H54 (cell line): ENCODE measurements around the gene RAB44.
A peak's percentile ranks its signal among the peaks of the same experiment; 100 is the strongest.

Experiments
- DNase-seq: peaks from one replicate; pipeline ENCODE4 v3.0.0; 2011; ENCODE audit warnings: low spot score, mixed read lengths; ENCODE audit not compliant: insufficient read length
- FAIRE-seq: peaks from 3 replicates; lab custom pipeline; 2011; peaks lifted over from hg19 to GRCh38; lab: Jason Lieb, UNC
- POLR2A ChIP-seq: IDR thresholded peaks from 2 replicates; pipeline ENCODE4 v1.6.1; 2011; ENCODE audit warnings: low read depth, mild to moderate bottlenecking, low read length

RAB44 gene

DNA sequence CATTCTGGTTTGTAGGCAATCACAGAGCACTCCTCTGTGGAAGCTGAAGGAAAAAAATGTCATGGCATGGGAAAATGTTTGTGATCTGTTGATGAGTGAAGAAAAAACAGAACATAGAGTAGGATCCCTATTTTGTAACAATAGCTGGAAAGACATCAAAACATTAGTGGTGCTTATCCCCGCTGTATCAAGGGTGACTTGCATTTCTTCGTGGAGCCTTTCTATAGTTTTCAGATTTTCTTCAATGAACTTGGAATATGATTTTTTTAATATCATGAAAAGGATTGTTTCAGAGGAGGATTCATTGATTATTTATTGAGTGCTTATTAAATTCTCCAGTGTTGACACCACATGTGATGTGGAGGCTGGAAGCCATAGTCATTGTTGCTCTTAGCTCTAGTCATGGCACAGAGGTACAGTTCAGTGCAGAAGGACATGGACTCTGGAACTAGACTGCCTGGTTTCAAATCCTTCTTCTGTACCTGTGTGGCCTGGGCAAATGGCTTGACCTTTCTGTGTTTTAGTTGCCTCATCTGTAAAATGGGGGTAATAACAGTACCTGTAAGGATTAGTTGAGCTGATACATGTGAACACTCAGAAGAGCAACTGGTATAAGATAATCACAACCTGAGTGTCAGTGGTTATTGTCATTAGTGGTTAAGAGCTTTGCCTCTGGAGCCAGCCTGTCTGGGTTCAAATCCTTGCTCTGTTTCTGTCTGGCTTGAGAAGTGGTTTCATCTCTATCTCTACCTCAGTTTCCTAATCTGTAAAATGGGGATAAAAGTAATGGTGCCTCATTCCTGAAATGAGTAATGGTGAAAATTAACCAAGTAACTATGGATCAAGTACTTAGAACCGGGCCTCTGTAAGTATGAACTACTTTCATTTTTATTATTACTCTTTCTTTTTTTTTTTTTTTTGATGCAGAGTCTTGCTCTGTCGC lies 33.9 kb upstream of the RAB44 start:
- FAIRE-seq = no peak

DNA sequence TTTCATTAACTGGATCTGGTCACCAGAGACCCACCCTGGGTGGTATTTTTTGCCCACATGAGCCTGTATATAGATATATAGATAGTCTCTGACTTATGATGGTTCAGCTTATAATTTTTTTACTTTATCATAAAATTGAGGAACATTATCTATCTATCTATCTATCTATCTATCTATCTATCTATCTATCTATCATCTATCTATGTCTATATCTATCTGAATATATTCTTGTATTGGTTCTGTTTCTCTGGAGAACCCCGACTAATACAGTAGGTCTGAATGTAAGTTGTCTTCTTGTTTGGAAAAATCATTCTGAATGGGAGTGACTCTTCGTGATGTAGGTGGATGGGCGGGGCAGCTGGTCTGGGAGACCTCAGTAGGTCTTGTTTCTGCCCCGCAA lies 32.4 kb upstream of the RAB44 start:
- no peak for DNase-seq
- no peak for FAIRE-seq

More for the DNA sequence above, 33.9 kb upstream of the RAB44 start:
- DNase-seq = no peak
- TF ChIP-seq POLR2A = no peak

DNA sequence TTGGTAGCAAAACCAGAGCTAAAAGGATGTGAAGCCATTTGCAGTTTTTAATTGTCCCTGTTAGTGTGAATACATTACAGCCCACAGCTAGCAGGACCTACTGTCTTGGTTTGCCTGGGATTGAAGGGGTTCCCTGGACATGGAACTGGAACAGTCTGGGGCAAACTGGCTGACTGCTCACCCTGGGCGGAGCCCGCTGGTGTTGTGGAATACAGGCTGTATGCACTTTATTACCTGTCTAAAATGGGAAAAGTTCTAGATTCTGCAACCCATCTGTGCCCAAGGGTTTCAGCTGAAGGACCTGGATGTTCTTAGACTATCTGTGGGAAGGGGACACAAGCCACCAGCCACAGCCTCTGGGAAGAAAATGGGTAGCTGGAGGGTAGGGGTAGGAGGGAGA lies 31.3 kb upstream of the RAB44 start:
- FAIRE-seq (no peak), DNase-seq (no peak)
- no peak for TF ChIP-seq POLR2A

More for the DNA sequence above, 32.4 kb upstream of the RAB44 start:
- TF ChIP-seq POLR2A = no peak

DNA sequence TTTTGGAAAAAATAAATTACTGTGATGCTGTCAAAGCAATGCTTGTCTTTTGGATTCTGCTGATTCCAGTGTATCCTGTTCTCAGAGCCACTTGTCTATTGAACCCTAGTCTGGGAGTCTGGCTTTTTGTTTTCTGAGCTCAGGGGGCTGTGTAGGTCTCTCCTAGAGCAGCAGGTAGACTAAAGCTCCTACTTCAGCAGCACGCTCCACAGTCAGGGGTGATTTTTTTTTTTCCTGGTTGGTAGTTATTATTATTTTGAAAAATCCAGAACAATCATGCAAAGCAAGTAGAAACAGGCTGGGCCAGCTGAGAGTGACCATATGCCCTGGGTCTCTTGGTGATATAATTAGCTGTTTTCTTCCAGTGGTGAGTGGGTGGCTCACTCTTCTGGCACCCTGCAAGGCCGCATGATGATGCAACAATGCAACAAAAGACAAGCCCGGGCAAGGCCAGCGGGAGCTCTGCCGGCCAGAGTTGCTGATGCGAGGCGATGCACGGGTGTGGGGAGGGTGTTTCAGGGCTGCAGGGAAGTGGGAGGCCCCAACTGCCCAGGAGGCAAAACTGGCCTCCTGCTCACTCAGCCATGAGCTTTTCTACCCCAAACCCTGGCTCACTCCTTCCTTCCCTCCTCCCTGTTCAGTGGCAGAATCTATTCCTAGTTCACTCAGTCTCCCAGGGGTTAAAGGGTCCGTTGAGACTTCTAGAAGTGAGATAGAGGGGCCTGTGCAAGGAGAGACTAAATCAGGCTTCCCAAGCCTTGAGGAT lies 30.6 kb upstream of the RAB44 start:
- peak; percentile 19; the same call in 1 of the 2 replicates for TF ChIP-seq POLR2A
- FAIRE-seq (peak; percentile 91), DNase-seq (peak; percentile 88)

DNA sequence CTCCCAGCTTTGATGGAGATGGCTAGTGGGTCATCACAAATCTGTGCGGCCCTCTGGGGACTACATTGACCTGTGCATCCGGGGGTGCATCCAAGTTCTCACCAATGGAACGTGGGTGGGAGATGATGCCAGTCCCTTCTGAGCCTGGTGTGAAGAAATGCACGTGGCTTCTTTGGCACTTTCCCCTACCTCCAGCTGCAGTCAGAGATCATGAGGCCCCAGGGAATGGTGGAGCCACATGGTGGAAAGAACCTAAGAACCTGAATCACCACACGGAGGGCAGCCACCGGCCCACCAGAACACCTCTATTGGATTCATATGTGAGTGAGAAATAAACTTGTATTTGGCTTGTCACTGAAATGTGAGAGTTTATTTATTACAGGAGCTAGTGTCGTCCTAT lies 29.0 kb upstream of the RAB44 start:
- FAIRE-seq (no peak), DNase-seq (no peak)
- no peak for TF ChIP-seq POLR2A

DNA sequence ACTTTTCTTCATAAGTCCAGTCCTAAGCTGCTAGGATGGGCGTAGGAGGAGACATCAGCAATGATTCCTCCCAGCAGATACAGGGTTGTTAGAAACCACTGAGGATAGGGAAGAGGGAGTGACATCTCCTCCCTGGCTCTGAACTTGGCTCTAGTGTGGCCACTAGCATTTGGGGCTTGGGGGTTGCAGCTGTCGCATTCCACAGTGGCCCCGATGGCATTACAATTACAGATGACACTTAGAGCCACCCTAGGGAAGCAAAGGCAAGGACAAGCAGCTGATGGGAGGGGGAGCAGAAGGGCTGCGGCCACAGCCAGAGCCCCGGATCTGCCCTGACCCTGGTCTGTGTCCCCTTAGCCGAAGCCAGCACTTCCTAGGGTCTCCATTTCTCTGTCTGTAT lies 28.6 kb upstream of the RAB44 start:
- FAIRE-seq (no peak), DNase-seq (no peak)
- TF ChIP-seq POLR2A = no peak

DNA sequence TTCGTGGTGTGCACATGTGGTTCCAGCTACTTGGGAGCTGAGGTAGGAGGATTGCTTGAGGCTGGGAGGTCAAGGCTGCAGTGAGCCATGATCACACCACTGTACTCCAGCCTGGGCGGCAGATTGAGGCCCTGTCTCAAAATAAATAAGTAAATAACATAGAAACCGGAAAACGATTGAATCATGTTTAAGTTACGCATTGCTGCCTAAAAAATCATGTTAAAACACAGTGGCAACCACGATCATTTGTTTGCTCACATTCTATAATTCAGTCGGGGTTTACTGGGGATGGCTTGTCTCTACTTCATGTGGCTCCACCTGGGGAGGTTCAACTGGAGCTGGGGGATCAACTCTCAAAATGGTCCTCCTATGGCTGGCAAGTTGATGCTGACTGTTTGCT lies 27.4 kb upstream of the RAB44 start:
- FAIRE-seq (no peak), DNase-seq (no peak)
- TF ChIP-seq POLR2A = no peak

DNA sequence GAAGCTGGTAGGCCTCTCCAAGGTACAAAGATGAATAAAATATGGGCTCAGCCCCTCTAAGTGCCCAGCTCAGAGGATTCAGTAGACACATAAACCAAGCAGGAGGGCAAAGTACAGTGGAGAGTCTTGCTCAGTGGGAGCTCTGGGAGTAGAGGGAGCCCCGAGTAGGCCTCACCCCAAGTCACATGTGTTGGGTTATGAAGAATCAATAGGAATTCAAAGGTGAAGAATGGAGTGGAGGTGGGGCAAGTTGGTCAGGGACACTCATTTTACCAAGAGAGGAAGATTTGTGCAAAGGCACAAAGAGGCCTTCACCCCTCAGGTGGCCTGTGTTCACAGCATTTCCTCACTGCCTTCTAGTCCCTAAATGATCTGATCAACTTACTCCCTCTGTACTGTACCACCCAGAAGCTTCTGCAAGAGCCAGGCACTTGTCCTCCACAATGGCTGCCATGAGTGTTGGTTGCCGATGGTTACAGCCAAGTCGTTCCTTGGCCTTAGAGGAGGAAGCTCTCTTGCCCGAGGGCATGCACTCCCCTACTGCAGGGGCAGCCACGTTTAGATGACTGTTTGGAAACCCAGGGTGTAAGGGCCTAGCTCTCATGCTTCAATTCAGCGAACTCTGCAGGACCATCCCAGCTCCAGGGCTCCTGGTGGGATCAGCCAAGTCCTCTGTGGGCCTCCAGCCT lies 25.8 kb upstream of the RAB44 start:
- DNase-seq (no peak), FAIRE-seq (no peak)
- no peak for TF ChIP-seq POLR2A

DNA sequence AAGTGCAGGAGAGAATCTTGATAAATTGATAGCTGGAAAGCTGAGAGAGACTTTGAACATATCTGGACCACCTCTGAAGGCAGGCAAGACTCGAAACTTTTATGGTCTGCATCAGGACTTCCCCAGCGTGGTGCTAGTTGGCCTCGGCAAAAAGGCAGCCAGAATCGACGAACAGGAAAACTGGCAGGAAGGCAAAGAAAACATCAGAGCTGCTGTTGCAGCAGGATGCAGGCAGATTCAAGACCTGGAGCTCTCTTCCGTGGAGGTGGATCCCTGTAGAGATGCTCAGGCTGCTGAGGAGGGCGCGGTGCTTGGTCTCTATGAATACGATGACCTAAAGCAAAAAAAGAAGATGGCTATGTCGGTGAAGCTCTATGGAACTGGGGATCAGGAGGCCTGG lies 23.7 kb upstream of the RAB44 start:
- FAIRE-seq (no peak), DNase-seq (no peak)
- TF ChIP-seq POLR2A = no peak

DNA sequence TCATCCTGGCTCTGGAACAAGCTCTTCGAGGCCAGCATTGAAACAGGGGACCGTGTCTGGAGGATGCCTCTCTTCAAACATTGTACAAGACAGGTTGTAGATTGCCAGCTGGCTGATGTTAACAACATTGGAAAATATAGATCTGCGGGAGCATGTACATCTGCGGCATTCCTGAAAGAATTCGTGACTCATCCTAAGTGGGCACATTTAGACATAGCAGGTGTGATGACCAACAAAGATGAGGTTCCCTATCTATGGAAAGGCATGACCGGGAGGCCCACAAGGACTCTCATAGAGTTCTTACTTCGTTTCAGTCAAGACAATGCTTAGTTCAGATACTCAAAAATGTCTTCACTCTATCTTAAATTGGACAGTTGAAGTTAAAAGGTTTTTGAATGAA lies 22.7 kb upstream of the RAB44 start:
- TF ChIP-seq POLR2A = no peak
- FAIRE-seq (no peak), DNase-seq (no peak)

DNA sequence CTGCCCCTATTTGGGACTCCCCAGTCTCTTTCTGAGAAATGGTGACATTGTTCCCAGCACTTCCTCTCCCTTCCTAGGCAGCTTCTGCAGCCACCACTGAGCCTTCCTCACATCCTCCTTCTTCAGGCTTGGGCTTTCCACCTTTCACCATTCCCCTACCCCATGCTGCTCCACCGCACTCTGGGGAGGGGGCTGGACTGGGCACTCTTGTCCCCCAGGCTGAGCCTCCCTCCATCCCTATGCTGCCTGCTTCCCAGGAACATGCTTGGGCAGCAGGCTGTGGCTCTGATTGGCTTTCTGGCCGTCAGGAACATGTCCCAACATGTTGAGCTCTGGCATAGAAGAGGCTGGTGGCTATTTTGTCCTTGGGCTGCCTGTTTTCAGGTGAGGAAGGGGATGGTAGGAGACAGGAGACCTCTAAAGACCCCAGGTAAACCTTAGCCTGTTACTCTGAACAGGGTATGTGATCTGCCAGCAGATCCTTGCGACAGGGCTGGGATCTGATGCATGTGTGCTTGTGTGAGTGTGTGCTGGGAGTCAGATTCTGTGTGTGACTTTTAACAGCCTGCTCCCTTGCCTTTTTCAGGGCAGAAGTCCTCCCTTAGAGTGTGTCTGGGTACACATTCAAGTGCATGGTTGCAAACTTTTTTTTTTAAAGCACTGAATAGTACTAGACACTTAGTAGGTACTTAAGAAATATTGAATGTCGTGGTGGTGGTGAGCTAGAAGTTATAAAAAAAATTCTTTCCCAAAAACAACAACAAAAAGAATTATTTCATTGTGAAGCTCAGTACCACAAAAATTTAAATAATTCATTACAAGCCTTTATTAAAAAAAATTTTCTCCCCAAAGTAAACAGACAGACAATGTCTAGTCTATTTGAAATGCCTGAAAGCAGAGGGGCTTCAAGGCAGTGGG lies 21.2 kb upstream of the RAB44 start:
- TF ChIP-seq POLR2A = no peak
- DNase-seq (no peak), FAIRE-seq (no peak)

DNA sequence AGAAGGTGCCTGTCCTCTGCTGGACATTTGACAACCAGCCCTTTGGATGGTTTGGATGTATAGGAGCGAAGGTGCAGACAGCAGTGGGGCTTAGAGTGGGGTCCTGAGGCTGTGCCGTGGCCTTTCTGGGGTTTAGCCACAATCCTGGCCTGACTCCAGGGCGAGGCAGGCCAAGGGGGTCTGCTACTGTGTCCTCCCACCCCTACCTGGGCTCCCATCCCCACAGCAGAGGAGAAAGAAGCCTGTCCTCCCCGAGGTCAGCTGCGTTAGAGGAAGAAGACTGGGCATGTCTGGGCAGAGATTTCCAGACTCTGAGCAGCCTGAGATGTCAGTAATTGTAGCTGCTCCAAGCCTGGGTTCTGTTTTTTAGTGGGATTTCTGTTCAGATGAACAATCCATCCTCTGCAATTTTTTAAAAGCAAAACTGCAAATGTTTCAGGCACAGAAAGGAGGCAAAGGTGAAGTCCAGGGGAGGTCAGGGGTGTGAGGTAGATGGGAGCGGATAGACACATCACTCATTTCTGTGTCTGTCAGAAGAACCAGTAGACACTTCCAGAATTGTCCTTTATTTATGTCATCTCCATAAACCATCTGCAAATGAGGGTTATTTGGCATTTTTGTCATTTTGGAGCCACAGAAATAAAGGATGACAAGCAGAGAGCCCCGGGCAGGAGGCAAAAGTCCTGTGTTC lies 20.4 kb upstream of the RAB44 start:
- DNase-seq (no peak), FAIRE-seq (no peak)
- no peak for TF ChIP-seq POLR2A
